Measurements from ENCODE around the gene COG5. TPM values are rescaled to one million over a fixed set of nuclear protein-coding genes. Genes with fewer than 3 reads are reported as not detected.

The COG5 gene
- total and polyA plus RNA-seq, 9 of the 15 experiments (the other 6 are each of a cell fraction or from before 2014, with no cell fraction given): 15.3 to 75.1 (median 56.4) TPM

DNA sequence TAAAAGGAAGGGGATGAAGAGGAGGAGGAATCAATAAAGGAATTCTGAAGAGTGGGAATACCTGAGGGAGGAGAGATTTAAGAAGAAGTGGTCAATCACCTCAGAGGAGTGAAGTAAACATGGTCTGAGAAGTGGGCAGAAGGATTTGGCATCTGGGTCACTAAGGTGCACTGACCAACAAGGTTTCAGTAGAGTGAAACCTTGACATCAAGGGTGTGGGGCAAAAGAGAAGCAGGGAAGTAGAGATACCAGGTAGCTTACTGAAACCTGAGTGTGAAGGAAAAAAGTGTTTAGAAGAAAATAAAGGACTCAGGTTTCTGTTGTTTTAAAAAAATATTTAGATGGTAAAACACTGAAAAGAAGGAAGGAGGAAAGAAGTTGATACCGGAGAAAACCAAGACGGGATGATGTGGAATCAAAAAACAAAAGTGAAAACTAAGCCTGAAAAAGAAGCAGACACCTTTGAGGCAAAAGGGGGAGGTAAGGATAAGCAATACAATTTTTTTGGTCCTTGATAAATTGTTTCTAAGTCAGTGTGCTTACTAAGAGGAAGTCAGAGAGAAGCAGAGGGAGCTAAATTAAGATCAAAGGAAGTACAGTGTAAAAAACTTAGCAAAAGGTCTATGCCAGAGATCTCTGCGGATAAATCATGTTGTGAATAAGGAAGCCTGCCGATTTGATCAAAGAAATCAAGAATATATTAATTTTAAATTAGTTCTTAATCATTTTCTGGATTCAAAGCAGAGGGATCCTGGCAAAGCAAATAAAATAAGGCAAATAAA is 231.0 kb downstream of the COG5 start:
- H3K4me3 ChIP-seq: no peak overlapping the region
- TF ChIP-seq SMAD3 (CRISPR knock-in tag; conservative IDR thresholded peaks at IDR 0.05): no peak
- no peak for TF ChIP-seq CC2D1A (IDR thresholded peaks at IDR 0.05)
- TF ChIP-seq, protein P1, sequence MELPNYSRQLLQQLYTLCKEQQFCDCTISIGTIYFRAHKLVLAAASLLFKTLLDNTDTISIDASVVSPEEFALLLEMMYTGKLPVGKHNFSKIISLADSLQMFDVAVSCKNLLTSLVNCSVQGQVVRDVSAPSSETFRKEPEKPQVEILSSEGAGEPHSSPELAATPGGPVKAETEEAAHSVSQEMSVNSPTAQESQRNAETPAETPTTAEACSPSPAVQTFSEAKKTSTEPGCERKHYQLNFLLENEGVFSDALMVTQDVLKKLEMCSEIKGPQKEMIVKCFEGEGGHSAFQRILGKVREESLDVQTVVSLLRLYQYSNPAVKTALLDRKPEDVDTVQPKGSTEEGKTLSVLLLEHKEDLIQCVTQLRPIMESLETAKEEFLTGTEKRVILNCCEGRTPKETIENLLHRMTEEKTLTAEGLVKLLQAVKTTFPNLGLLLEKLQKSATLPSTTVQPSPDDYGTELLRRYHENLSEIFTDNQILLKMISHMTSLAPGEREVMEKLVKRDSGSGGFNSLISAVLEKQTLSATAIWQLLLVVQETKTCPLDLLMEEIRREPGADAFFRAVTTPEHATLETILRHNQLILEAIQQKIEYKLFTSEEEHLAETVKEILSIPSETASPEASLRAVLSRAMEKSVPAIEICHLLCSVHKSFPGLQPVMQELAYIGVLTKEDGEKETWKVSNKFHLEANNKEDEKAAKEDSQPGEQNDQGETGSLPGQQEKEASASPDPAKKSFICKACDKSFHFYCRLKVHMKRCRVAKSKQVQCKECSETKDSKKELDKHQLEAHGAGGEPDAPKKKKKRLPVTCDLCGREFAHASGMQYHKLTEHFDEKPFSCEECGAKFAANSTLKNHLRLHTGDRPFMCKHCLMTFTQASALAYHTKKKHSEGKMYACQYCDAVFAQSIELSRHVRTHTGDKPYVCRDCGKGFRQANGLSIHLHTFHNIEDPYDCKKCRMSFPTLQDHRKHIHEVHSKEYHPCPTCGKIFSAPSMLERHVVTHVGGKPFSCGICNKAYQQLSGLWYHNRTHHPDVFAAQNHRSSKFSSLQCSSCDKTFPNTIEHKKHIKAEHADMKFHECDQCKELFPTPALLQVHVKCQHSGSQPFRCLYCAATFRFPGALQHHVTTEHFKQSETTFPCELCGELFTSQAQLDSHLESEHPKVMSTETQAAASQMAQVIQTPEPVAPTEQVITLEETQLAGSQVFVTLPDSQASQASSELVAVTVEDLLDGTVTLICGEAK (IDR thresholded peaks at IDR 0.05): no peak
- TF ChIP-seq, protein P1 (CRISPR knock-in tag; IDR thresholded peaks at IDR 0.05): no peak
- no peak for TF ChIP-seq IFI16 (CRISPR knock-in tag; IDR thresholded peaks at IDR 0.05)
- TF ChIP-seq, protein P2, sequence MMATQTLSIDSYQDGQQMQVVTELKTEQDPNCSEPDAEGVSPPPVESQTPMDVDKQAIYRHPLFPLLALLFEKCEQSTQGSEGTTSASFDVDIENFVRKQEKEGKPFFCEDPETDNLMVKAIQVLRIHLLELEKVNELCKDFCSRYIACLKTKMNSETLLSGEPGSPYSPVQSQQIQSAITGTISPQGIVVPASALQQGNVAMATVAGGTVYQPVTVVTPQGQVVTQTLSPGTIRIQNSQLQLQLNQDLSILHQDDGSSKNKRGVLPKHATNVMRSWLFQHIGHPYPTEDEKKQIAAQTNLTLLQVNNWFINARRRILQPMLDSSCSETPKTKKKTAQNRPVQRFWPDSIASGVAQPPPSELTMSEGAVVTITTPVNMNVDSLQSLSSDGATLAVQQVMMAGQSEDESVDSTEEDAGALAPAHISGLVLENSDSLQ (IDR thresholded peaks at IDR 0.05): peak; percentile 7; the same call in 1 of the 2 replicates
- no peak for TF ChIP-seq MCM7 (IDR thresholded peaks at IDR 0.05)
- peak; percentile 64; the same call in 1 of the 2 replicates for TF ChIP-seq LEF1 (IDR thresholded peaks at IDR 0.05)
- no peak for TF ChIP-seq STAG1 (CRISPR knock-in tag; IDR thresholded peaks at IDR 0.05; ENCODE audit: borderline replicate concordance)
- no peak for TF ChIP-seq KLF1 (tag; IDR thresholded peaks at IDR 0.05)
- no peak for TF ChIP-seq CBFA2T3 (IDR thresholded peaks at IDR 0.05)
- no peak for TF ChIP-seq ZNF24 (IDR thresholded peaks at IDR 0.05)
- TF ChIP-seq ZBTB43 (CRISPR knock-in tag; IDR thresholded peaks at IDR 0.05): no peak

More for the DNA sequence above, 231.0 kb downstream of the COG5 start:
- Histone ChIP-seq H3K4me1 (replicated peaks in 1 of 2; ENCODE audit: control insufficient read depth in 2 of 2, insufficient read depth in 2 of 2, low read length in 2 of 2) (no peaks in the 10 kb centered on the region), H2AFZ (ENCODE audit: low read depth, low read length) (no peak overlapping the region), H3K27ac (ENCODE audit: extremely low read depth, low read depth, low read length) (no peak overlapping the region; the same call in 2 of the 3 replicates), H3K79me2 (ENCODE audit: control insufficient read depth, insufficient read depth, low read length) (no peaks in the 10 kb centered on the region), H3K9me1 (ENCODE audit: control insufficient read depth, insufficient read depth, low read length) (no peaks in the 10 kb centered on the region), H3K9me3 (replicated peaks; ENCODE audit: control insufficient read depth, insufficient read depth, low read depth, low read length) (no peaks in the 10 kb centered on the region), H4K20me1 (replicated peaks; ENCODE audit: control insufficient read depth, insufficient read depth, low read length) (no peaks in the 10 kb centered on the region), H3K36me3 (ENCODE audit: control insufficient read depth, insufficient read depth, low read length) (no peaks in the 10 kb centered on the region; the same call in 2 of the 3 replicates), H3K9ac (ENCODE audit: insufficient read depth in 1 of 2, low read depth in 2 of 2, low read length in 2 of 2) (no peak overlapping the region), H3K4me2 (ENCODE audit: insufficient read depth, low read length) (no peak overlapping the region), H3K27me3 (ENCODE audit: control insufficient read depth in 2 of 2, insufficient read depth in 2 of 2, low read length in 2 of 2) (no peaks in the 10 kb centered on the region)
- POLR2A ChIA-PET: interaction anchor here (0.8 to 1.3 kb wide), 3 partner anchors 8 to 22 kb away, joined by 3 to 4 read pairs (median 3); no protein-coding TSS in a partner anchor
- in situ Hi-C loops (cut with MboI): no loop called here
- no peak for DNase-seq (ENCODE audit: extremely low read depth in 1 of 4, low spot score in 3 of 4)
- no TSS peak for BruUV-seq (replicated peaks)
- intact Hi-C loops (cut with micrococcal nuclease): no loop called here
- FAIRE-seq: no peak
- WGBS (ENCODE audit: insufficient coverage, low coverage, missing lambda C conversion rate): 64% methylated on average over 4 of the region's 4 CpGs
- ATAC-seq: no peak
- CTCF ChIA-PET (ENCODE audit: low intra/inter-chr PET ratio): no interaction called here
